Body of pancreas (tissue), 4 donors: ENCODE data around the gene ITGB6. TPM values are rescaled to one million over a fixed set of nuclear protein-coding genes. Genes with fewer than 3 reads are reported as not detected.

ENCODE experiments used
- ATAC-seq: fragments of 150-250 bp; one replicate; pipeline ENCODE4 v1.9.1; 2016
- DNase-seq, 4 donors: peaks; one replicate each; pipeline ENCODE4 v3.0.0-alpha.2; 2019
- H3K27ac ChIP-seq, 4 donors: fragments of 200-600 bp; sonication (generic); 1 replicate in 3 of 4; 2 replicates in 1 of 4; pipeline versions ENCODE4 v1.5.1 to v1.6.1; 2016 to 2019; ENCODE audit warnings: mild to moderate bottlenecking in 1 of 4, mixed read lengths in 1 of 4, moderate library complexity in 1 of 4
- H3K27me3 ChIP-seq, 2 donors: fragments of 200-600 bp; sonication (generic); one replicate each; pipeline ENCODE4 v1.6.0; 2016; ENCODE audit warnings: mild to moderate bottlenecking in 1 of 2
- H3K36me3 ChIP-seq, 2 donors: fragments of 200-600 bp; sonication (generic); replicated peaks in 1 of 2; 2 replicates each; pipeline ENCODE4 v1.5.1; 2016; ENCODE audit warnings: low read depth in 2 of 2; ENCODE audit not compliant: insufficient read depth in 1 of 2
- H3K4me1 ChIP-seq: fragments of 200-600 bp; sonication (generic); one replicate; pipeline ENCODE4 v1.6.0; 2016
- H3K4me3 ChIP-seq, 2 donors: fragments of 200-600 bp; sonication (generic); 1 replicate in 1 of 2; 2 replicates in 1 of 2; pipeline ENCODE4 v1.5.1; 2016 to 2019
- H3K9me3 ChIP-seq, 3 donors: fragments of 200-600 bp; sonication (generic); 1 replicate in 2 of 3; 2 replicates in 1 of 3; pipeline ENCODE4 v1.5.1; 2016
- POLR2A ChIP-seq, 3 donors: fragments of 450-650 bp; IDR thresholded peaks; one replicate each; pipeline ENCODE4 v1.6.1; 2016; ENCODE audit warnings: antibody characterized with exemption in 3 of 3, mild to moderate bottlenecking in 2 of 3
- WGBS, 2 donors: methylation state at CpG; one replicate each; pipeline ENCODE4 v1.1.5; 2017; 5-methylcytosine and 5-hydroxymethylcytosine counted together
- intact Hi-C: fragments of 100-400 bp; cut with DNase I; formaldehyde crosslinking; loops from one replicate; pipeline ENCODE4 v1.15.1; 2023
- total RNA-seq, 2 donors: library from RNA; depleted of rRNA; stranded (reverse); fragments of >200 nt; gene quantifications; one replicate each; pipeline ENCODE4 v1.1.0, GENCODE V29; 2016
- TF ChIP-seq, protein P1 (sequence below), 7 experiments: fragments of 450-650 bp in 4 of 7; fragments of 200-600 bp in 3 of 7; sonication (generic) in 3 of 7; IDR thresholded peaks; one replicate each; pipeline ENCODE4 v1.5.1; 2016 to 2019; ENCODE audit warnings: antibody characterized with exemption in 7 of 7

The ITGB6 gene
- total RNA-seq, 2 donors from 2014 or later, result 5.3 to 9.9 TPM

DNA sequence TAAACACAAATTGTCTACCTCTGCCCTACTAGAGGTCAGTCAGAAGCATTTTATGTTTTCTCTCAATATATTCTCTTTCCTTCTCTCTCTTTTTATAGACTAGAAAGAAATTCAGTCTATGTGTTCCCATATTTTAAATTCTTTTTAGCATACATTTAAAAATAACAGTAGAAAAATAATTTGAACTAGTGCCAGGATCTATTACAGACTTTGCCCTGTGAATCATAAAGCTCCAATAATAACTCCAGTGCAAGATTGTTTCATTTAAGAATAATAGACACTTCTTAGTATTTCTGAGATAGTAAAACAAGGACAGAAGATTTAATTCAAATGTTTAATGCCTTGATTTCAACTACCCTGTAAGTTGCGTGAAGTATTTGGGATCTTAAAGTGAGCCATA is 60.1 kb downstream of the ITGB6 start:
- no peak for DNase-seq
- intact Hi-C loops, result no loop called here
- Histone ChIP-seq H3K4me3 (no peak overlapping the region), H3K27ac (no peak overlapping the region), H3K27me3 (no peaks in the 10 kb centered on the region), H3K4me1 (peaks cover 10% of the 10 kb centered on the region), H3K9me3 (no peaks in the 10 kb centered on the region), H3K36me3 (no peaks in the 10 kb centered on the region)
- no peak for ATAC-seq
- 67 to 71% methylated on average over 1 of the region's 1 CpG for WGBS, 2 donors
- no peak for TF ChIP-seq POLR2A (IDR thresholded peaks at IDR 0.05)
- TF ChIP-seq, protein P1, sequence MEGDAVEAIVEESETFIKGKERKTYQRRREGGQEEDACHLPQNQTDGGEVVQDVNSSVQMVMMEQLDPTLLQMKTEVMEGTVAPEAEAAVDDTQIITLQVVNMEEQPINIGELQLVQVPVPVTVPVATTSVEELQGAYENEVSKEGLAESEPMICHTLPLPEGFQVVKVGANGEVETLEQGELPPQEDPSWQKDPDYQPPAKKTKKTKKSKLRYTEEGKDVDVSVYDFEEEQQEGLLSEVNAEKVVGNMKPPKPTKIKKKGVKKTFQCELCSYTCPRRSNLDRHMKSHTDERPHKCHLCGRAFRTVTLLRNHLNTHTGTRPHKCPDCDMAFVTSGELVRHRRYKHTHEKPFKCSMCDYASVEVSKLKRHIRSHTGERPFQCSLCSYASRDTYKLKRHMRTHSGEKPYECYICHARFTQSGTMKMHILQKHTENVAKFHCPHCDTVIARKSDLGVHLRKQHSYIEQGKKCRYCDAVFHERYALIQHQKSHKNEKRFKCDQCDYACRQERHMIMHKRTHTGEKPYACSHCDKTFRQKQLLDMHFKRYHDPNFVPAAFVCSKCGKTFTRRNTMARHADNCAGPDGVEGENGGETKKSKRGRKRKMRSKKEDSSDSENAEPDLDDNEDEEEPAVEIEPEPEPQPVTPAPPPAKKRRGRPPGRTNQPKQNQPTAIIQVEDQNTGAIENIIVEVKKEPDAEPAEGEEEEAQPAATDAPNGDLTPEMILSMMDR (IDR thresholded peaks at IDR 0.05), result no peak

DNA sequence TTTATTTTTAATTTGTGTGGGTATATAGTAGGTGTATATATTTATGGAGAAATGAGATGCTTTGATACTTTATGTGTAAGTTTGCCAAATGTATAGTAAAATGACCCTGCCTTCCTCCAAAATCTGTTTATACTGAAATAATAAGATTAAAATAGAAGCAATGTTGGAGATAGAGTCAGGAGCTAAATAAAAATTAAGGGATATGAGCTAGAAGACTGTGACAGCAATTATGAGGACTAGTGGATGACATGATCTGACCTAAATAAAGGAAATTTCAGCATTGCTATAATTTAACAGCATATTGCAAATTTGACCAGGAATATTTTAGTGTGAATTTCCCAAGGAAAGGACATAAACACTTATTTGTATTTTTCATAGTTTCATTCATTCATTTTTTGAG is 60.7 kb downstream of the ITGB6 start:
- Histone ChIP-seq H3K36me3 (no peaks in the 10 kb centered on the region), H3K4me1 (peaks cover 10% of the 10 kb centered on the region), H3K4me3 (no peak overlapping the region), H3K27me3 (no peaks in the 10 kb centered on the region), H3K9me3 (no peaks in the 10 kb centered on the region), H3K27ac (no peak overlapping the region)
- ATAC-seq (no peak), DNase-seq (no peak)
- TF ChIP-seq POLR2A (IDR thresholded peaks at IDR 0.05), result no peak
- TF ChIP-seq, protein P1 (IDR thresholded peaks at IDR 0.05), result no peak
- intact Hi-C loops, result no loop called here

DNA sequence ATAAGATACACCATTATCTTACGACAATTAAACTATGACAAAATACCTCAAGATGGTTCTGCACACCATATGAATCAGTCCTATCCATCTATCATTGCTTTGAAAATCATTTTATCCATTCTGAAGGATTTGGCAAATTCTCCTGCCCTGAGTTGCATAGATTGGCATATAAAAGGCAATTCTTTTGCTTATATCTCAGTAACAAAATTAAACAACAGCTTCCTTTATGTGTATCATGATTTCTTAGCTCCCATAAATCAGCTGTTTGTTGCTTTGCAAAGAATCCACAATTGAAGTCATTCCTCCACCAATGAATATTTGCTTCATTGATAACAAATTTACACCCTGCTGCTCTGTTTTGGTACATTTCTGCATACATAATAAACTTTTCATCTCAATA is 61.7 kb downstream of the ITGB6 start:
- Histone ChIP-seq H3K27me3 (no peaks in the 10 kb centered on the region), H3K36me3 (no peaks in the 10 kb centered on the region), H3K4me3 (no peak overlapping the region), H3K9me3 (no peaks in the 10 kb centered on the region), H3K4me1 (peaks cover 10% of the 10 kb centered on the region), H3K27ac (no peak overlapping the region)
- DNase-seq (no peak), ATAC-seq (no peak)
- intact Hi-C loops, result no loop called here
- TF ChIP-seq, protein P1 (IDR thresholded peaks at IDR 0.05), result no peak
- TF ChIP-seq POLR2A (IDR thresholded peaks at IDR 0.05), result no peak
- 84 to 93% methylated on average over 1 of the region's 1 CpG for WGBS, 2 donors

DNA sequence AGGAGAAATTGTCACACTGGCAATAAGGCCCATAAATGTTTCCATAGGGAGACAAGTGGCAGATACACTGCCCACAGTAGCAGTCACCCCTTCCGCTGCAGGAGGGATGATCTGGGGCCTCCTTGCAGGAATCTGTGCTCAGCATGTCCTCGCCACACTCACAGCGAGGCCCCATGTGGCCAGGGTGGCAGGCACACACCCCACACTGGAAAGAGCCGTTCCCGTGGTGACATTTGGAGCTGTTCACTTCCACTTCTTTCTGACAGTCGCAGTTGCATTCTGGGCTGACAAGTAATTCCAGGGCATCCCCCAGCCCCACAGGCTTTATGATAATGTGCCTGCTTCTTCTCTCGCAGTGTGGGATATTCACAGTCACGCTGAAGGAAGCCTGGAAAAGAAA is 62.6 kb downstream of the ITGB6 start:
- 89 to 93% methylated on average over 8 of the region's 8 CpGs for WGBS, 2 donors
- H3K9me3 ChIP-seq, result no peaks in the 10 kb centered on the region
- intact Hi-C loops, result no loop called here
- no peak for DNase-seq
- H3K4me1 ChIP-seq, result peaks cover 10% of the 10 kb centered on the region
- TF ChIP-seq, protein P1 (IDR thresholded peaks at IDR 0.05), result no peak
- TF ChIP-seq POLR2A (IDR thresholded peaks at IDR 0.05), result no peak
- no peak overlapping the region for H3K27ac ChIP-seq
- H3K27me3 ChIP-seq, result no peaks in the 10 kb centered on the region
- ATAC-seq, result no peak
- no peak overlapping the region for H3K4me3 ChIP-seq
- H3K36me3 ChIP-seq, result no peaks in the 10 kb centered on the region

DNA sequence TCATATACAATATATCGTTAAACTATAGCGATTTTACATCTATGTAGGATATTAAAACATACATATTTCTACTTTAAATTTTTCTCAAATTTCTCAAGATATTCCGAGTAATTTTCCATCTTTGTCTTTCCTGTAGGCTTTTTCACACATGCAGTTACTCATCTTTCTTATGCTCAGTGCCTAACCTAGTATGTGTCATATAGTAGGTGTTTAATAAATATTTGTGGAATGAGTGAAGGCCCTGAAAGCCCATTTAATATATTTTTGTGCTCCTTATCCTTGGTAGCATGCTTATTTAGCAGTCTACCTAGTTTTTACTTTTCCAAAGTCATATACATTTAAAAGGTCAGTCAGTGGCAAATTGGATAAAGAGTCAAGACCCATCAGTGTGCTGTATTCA is 67.3 kb downstream of the ITGB6 start:
- no peaks in the 10 kb centered on the region for H3K4me1 ChIP-seq
- DNase-seq, result no peak
- intact Hi-C loops, result no loop called here
- H3K4me3 ChIP-seq, result no peak overlapping the region
- no peaks in the 10 kb centered on the region for H3K27me3 ChIP-seq
- no peak for ATAC-seq
- no peaks in the 10 kb centered on the region for H3K9me3 ChIP-seq
- no peak overlapping the region for H3K27ac ChIP-seq
- TF ChIP-seq, protein P1 (IDR thresholded peaks at IDR 0.05), result no peak
- no peak for TF ChIP-seq POLR2A (IDR thresholded peaks at IDR 0.05)
- H3K36me3 ChIP-seq, result no peaks in the 10 kb centered on the region
- 82 to 84% methylated on average over 3 of the region's 3 CpGs for WGBS, 2 donors
